HG03066 (cell line): ENCODE data around the gene MBD4.
"Not testable (repeated sequence)": the region's sequence is repeated elsewhere in the genome, so short reads cannot be mapped to it uniquely, and the experiment has no call there.

Source experiments
- ATAC-seq: cut with Tn5 transposase; IDR thresholded peaks from one replicate; pipeline ENCODE4 v1.9.1; 2021; ENCODE audit warnings: low read depth; ENCODE audit not compliant: unreplicated experiment

The MBD4 gene

GRCh38 chr3:129439817-129440617 is at the start of gene MBD4, which contains the start of gene IFT122:
Gene MBD4 (minus strand): TSS chr3:129439948. CDS start chr3:129439833, 115 bp downstream.
Gene IFT122 (plus strand): TSS chr3:129440224. CDS start chr3:129440331, 107 bp downstream.
- peak; percentile 84 for ATAC-seq

DNA sequence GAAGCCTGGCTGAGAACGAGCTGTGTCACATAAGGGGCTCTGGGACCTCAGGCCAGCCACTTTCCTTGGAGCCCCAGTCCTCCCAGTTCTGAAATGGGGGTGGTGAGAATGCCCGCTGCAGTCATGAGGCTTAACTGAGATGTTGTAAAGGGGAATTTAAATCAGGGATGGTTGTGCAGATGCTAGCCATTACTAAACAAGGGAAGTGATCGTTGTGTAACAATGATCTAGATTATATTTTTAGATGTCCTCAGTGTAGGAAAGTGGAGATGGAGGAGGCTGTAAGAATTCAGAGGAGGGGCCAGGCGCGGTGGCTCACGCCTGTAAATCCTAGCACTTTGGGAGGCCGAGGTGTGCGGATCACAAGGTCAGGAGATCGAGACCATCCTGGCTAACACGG is 49.5 kb upstream of the MBD4 start:
- ATAC-seq = not testable (repeated sequence)

- ATAC-seq = not testable (repeated sequence)
Measured at GRCh38 chr3:129487868-129488335, 48.2 kb upstream of the MBD4 start.

GRCh38 chr3:129487183-129487867 is 47.6 kb upstream of the MBD4 start:
- no peak for ATAC-seq

GRCh38 chr3:129486664-129487035 is 46.9 kb upstream of the MBD4 start:
- ATAC-seq = no peak

DNA sequence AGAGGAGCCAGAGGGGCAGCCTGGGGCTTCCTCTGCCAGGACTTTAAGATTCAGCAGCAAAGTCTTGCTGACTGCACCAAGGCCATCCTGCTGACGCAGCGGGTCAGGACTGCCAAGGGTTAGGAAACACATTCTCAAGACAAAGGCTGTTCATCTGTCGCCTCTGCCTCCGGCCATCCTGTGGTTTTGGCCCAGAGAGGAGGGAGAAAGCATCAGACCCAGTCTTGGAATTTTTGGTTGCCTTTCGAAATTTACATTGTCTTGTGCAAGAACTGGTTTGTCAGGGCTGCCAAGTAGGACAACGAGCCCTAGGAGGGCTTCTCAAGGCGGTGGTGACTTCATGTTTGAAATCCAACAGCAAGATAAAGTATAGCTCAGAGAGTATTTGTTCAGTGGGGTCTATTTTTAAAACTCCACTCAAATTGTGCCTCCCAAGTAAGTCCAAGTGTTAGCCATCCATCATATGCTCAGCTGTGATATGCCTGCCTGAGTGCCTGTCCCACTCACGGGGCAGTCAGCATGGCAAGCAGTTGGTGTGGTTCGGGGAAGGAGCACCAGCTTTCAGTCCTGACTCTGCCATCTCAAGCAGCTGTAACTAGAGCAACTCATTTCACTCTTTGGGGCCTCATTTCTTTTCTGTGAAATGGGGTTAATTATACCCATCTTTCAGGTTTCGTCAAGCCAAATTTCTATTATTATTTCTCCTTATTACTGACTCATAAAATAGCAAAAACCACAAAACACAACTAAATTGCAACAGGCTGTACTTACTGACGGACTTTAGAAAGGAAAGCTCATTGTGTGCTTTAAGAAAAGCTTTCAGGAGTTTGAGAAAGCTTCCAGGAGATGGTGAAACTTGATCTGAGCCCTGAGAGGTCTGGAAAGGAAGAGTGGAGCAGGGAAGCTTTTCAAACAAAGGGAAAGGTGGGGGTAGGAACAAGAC is 46.2 kb upstream of the MBD4 start:
- ATAC-seq = no peak

GRCh38 chr3:129485146-129485545 is 45.4 kb upstream of the MBD4 start:
- ATAC-seq = not testable (repeated sequence)

DNA sequence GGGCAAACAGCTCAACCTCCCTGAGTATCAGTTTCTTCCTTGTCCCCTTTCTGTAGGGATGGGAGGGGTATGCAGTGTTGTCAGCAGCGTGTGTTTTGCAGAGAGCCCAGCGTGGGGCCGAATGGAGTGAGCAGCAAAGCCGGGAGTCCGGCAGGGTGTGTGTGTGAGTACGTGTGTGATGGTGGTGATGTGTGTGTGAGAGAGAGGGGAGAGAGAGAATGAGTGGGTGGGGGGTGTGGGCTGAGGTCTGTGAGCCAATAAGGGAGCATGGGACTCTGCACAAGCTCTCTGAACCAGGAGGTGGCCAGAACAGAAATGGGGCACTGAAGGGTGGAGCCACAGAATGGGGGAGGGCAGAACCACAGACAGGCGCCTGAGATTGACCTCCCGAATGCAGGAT is 44.1 kb upstream of the MBD4 start:
- no peak for ATAC-seq

- no peak for ATAC-seq
Measured at GRCh38 chr3:129482721-129483120, 43.0 kb upstream of the MBD4 start.

DNA sequence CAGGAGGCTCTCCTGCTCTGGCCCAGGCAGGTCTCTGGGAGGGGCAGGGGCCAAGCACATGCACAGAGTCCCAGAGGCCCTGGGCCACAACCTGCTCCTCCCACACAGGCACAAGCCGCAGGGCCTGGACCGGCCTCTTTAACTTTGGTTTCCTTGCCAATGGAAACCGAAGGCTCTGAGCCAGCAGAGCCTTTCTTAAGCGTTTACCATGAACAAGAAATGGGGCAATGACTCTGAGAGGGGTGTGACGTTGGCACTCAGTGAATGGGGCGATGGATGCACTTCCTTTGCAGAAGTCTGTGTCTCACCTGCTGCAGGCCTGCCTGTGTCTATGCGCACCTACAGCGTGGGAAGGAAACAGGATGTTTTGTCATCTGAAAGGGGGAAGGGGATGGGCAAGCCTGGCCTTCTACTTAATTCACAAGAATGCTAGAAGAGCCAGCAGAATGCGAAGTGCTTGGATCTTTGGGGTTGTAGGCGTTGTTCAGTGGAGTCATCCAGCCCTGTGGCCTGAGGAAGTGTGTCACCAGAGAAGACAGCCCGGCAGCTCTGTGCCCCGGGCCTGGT is 42.1 kb upstream of the MBD4 start:
- ATAC-seq = no peak

GRCh38 chr3:129481225-129481765 is 41.5 kb upstream of the MBD4 start:
- not testable (repeated sequence) for ATAC-seq

- no peak for ATAC-seq
Measured at GRCh38 chr3:129476586-129476985, 36.8 kb upstream of the MBD4 start.

DNA sequence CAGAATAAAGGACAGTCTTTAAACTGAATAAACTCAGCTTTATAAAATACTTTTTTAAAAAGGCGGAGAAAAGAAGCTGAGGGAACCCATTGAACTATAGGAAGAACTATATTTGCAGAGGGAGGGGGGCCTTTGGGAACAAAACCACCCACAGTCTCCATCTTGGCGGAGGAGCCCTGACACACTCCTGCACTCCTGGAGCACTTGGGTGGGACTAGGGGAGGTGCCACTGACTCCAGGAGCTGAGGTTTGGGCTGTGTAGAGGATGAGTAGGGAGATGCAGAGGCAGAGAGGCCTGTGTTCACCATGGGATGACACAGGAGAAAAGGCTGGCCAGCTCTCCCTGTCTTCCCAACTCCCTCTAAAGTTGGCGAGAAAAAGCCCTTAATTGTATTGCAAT is 36.1 kb upstream of the MBD4 start:
- no peak for ATAC-seq

DNA sequence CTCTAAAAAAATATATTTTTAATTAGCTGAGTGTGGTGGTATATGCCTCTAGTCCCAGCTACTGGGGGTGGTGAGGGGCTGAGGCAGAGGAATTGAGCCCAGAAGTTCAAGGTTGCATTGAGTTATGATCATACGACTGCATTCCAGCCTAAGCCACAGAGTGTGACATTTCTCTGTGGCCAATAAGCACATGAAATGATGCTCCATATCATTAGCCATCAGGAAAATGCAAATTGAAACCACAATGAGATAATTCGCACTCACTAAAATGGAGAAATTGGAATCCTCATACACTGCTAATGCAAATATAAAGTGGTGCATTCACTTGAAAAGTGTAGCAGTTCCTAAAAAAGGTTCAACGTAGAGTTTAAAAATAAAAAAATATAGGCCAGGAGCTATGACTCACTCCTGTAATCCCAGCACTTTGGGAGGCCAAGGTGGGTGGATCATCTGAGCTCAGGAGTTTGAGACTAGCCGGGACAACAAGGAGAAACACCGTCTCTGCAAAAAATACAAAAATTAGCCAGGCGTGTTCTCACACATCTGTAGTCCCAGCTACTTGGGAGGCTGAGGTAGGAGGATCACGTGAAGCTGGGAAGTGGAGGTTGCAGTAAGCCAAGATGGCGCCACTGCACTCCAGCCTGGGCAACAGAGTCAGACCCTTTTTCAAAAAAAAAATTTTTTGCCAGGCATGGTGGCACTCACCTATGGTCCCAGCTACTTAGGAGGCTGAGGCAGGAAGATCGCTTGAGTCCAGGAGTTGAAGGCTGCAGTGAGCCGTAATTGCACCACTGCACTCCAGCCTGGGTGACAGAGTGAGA is 35.4 kb upstream of the MBD4 start:
- no peak for ATAC-seq

GRCh38 chr3:129473769-129474152 is 34.0 kb upstream of the MBD4 start:
- ATAC-seq = no peak

GRCh38 chr3:129473067-129473768 is 33.5 kb upstream of the MBD4 start:
- ATAC-seq = no peak

DNA sequence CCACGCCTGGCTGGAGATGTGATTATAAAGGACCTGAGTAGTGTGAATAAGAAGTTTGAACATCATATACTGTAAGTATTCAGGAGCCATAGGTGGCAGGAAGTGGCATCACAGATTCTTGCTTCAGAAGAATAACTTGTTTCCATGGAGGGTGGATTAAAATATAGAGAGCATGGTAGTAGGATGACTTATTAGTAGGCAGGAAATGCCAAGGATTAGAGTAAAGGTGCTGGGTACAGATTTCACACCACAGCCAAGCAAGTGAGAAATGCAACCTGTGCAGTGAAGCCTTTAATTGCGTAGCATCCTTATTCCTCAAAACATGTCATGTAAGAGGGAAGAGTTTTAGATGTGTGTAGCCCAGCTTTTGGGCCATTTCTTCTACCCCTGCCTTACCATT is 31.1 kb upstream of the MBD4 start:
- ATAC-seq = no peak

DNA sequence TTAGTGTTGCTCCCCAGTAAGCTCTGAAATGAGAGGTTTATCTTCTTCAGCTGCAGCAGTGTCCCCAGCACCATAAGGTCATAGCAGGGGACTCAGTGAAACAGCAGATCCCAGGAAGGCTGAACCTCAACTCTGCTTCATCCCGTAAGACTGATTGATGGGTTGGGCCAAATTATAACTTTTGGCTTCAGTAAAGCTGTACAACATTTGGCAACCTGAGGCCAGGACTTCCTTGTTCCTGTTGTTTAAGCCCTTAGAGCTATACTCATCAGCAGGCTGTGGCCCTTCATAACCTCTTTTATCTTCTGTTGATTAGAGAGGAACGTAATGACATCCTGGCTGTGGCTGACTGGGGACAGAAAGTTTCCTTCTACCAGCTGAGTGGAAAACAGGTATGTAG is 29.3 kb upstream of the MBD4 start:
- no peak for ATAC-seq

GRCh38 chr3:129467932-129468331 is 28.2 kb upstream of the MBD4 start:
- no peak for ATAC-seq
